Left lung (tissue), 10 donors: ENCODE data around the gene ZNF236. TPM values are rescaled to one million over a fixed set of nuclear protein-coding genes. Genes with fewer than 3 reads are reported as not detected.
A peak's percentile ranks its signal among the peaks of the same experiment; 100 is the strongest.

Experiments used
- ATAC-seq: fragments of 200-7000 bp; cut with Tn5 transposase; one replicate; pipeline ENCODE4 v1.9.1; 2020; ENCODE audit warnings: moderate library complexity
- DNase-seq, 4 donors: peaks; one replicate each; pipeline ENCODE4 v3.0.0-alpha.2; 2013 to 2020
- H3K27ac ChIP-seq, 2 donors: fragments of 200-600 bp; sonication (generic) in 1 of 2; one replicate each; pipeline versions ENCODE4 v1.5.0 to v1.8.0; 2020 to 2021
- H3K27me3 ChIP-seq, 2 donors: fragments of 200-600 bp; sonication (generic) in 1 of 2; one replicate each; pipeline versions ENCODE4 v1.5.0 to v1.8.0; 2020 to 2021
- H3K36me3 ChIP-seq, 2 donors: fragments of 200-600 bp; sonication (generic) in 1 of 2; one replicate each; pipeline versions ENCODE4 v1.5.0 to v1.8.0; 2020 to 2021
- H3K4me1 ChIP-seq, 2 donors: fragments of 200-600 bp; one replicate each; pipeline ENCODE4 v1.8.0; 2021
- H3K4me3 ChIP-seq, 2 donors: fragments of 200-600 bp; sonication (generic) in 1 of 2; one replicate each; pipeline versions ENCODE4 v1.5.0 to v1.8.0; 2020 to 2021; ENCODE audit warnings: mild to moderate bottlenecking in 1 of 2
- H3K9me3 ChIP-seq, 2 donors: fragments of 200-600 bp; sonication (generic) in 1 of 2; one replicate each; pipeline versions ENCODE4 v1.5.0 to v1.8.0; 2020 to 2021
- CTCF ChIP-seq, 2 donors: fragments of 200-600 bp; sonication (generic) in 1 of 2; IDR thresholded peaks; one replicate each; pipeline versions ENCODE4 v1.5.0 to v1.8.0; 2021; ENCODE audit warnings: antibody characterized with exemption in 2 of 2
- intact Hi-C, 2 donors: fragments of 100-400 bp; cut with DNase I; formaldehyde crosslinking; loops; one replicate each; pipeline versions ENCODE4 v1.11.2 to v1.14.2; 2022
- polyA plus RNA-seq, 6 donors: library from polyadenylated mRNA; unstranded; fragments of 120-200 nt; gene quantifications; one replicate each; pipeline ENCODE4 v1.2.1, GENCODE V29; 2013; ENCODE audit not compliant: insufficient read length in 6 of 6
- total RNA-seq, 2 donors: library from RNA; stranded (reverse); fragmentation: NEBNext Ultra II Directional; extraction: Animal tissue kit (Norgen Biotek cat#: 25700); gene quantifications; one replicate each; pipeline ENCODE4 v1.2.1, GENCODE V29; 2021
- donor health status: DM: no; HTN: yes; CAD: no.
- donor health status: DM: no; HTN: no; CAD: no.

ZNF236 gene
- total and polyA plus RNA-seq, 8 donors, result 10.9 to 15.1 (median 12.5) TPM

DNA sequence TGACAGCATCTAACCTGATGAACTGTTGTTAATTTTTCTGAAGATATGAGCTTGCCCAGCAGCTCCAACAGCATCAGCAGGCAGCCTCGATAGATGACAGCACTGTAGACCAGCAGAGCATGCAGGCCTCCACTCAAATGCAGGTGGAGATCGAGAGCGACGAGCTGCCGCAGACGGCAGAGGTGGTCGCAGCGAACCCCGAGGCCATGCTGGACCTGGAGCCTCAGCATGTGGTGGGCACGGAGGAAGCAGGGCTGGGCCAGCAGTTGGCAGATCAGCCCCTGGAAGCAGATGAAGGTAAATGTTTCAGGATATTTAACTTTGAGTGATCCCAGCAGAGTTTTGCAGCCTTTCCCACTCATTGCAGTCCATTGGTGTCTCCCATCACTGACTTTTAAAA is 85.9 kb downstream of the ZNF236 start:
- DNase-seq (peak in 1 of 4 donors; percentile 61), ATAC-seq (no peak)
- H3K4me3 ChIP-seq, result no peak overlapping the region
- peaks cover 0 to 83% of the 10 kb centered on the region in 2 donors for H3K36me3 ChIP-seq
- intact Hi-C loops, result no loop called here
- H3K27me3 ChIP-seq, result no peaks in the 10 kb centered on the region
- H3K9me3 ChIP-seq, result no peaks in the 10 kb centered on the region
- no peaks in the 10 kb centered on the region for H3K4me1 ChIP-seq
- H3K27ac ChIP-seq, result no peak overlapping the region
- TF ChIP-seq CTCF (IDR thresholded peaks at IDR 0.05), result no peak

- no peak for ATAC-seq
- intact Hi-C loops, result no loop called here
- H3K27me3 ChIP-seq, result no peaks in the 10 kb centered on the region
- peaks cover 0 to 92% of the 10 kb centered on the region in 2 donors for H3K36me3 ChIP-seq
- H3K9me3 ChIP-seq, result no peaks in the 10 kb centered on the region
- no peak overlapping the region for H3K27ac ChIP-seq
- DNase-seq, result no peak
- TF ChIP-seq CTCF (IDR thresholded peaks at IDR 0.05), result no peak
- no peak overlapping the region for H3K4me3 ChIP-seq
- H3K4me1 ChIP-seq, result no peaks in the 10 kb centered on the region
Observed at GRCh38 chr18:76909439-76909838, 87.1 kb downstream of the ZNF236 start.

DNA sequence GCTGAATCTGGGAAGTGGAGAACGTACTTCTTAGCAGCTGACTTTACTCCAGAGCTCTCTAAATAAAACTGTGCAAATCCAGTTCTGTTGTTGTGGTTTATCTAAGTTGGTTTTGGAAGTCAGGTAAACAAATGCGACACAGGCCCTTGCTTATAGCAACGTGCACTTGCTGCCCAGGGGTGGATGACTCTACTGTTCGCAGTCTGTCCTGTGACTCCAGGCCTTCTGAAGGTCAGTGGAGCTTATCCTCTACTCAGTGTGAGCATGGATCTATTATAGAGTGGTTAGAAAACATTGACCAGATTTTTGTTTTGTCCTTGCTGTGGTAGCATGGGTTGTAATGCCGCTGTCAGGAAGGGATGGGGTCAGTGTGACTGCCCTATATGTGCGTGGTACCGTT is 89.1 kb downstream of the ZNF236 start:
- Histone ChIP-seq H3K36me3 (peaks cover 0 to 92% of the 10 kb centered on the region in 2 donors), H3K27me3 (no peaks in the 10 kb centered on the region), H3K4me3 (no peak overlapping the region), H3K9me3 (no peaks in the 10 kb centered on the region), H3K27ac (no peak overlapping the region), H3K4me1 (no peaks in the 10 kb centered on the region)
- no peak for TF ChIP-seq CTCF (IDR thresholded peaks at IDR 0.05)
- intact Hi-C loops, result no loop called here
- no peak for DNase-seq
- no peak for ATAC-seq

GRCh38 chr18:76913583-76913982 is 91.2 kb downstream of the ZNF236 start:
- Histone ChIP-seq H3K4me1 (no peaks in the 10 kb centered on the region), H3K9me3 (no peaks in the 10 kb centered on the region), H3K36me3 (peaks cover 0 to 96% of the 10 kb centered on the region in 2 donors), H3K4me3 (no peak overlapping the region), H3K27me3 (no peaks in the 10 kb centered on the region), H3K27ac (no peak overlapping the region)
- ATAC-seq (peak; percentile 83), DNase-seq (peak in 1 of 4 donors; percentile 25)
- no peak for TF ChIP-seq CTCF (IDR thresholded peaks at IDR 0.05)
- intact Hi-C loops, result no loop called here

DNA sequence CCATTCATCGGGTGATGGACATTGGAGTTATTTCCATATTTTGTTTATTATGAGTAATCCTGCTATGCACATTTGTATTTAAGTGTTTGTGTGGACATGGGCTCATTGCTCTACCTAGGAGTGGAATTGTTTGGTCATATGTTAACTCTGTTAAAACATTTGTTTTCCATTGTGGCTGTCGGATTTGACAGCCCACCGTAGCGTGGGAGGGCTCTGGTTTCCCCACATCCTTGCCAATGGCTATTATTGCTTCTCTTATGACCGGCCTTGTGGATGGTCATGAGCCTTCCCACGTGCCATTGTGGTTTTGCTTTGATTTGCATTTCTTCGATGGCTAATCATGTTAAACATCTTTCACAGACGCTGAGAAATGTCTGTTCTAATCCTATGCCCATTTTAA is 92.0 kb downstream of the ZNF236 start:
- DNase-seq (no peak), ATAC-seq (no peak)
- intact Hi-C loops, result no loop called here
- Histone ChIP-seq H3K36me3 (peaks cover 0 to 99% of the 10 kb centered on the region in 2 donors), H3K27ac (no peak overlapping the region), H3K27me3 (no peaks in the 10 kb centered on the region), H3K4me1 (no peaks in the 10 kb centered on the region), H3K9me3 (no peaks in the 10 kb centered on the region), H3K4me3 (no peak overlapping the region)
- TF ChIP-seq CTCF (IDR thresholded peaks at IDR 0.05), result no peak
